NCI-H1048 (cell line): ENCODE measurements around the gene ATP2B3.

Source experiments
- DNase-seq: peaks from one replicate; lab custom pipeline; 2025; lab: John Stamatoyannopoulos, UW

Gene ATP2B3

DNA sequence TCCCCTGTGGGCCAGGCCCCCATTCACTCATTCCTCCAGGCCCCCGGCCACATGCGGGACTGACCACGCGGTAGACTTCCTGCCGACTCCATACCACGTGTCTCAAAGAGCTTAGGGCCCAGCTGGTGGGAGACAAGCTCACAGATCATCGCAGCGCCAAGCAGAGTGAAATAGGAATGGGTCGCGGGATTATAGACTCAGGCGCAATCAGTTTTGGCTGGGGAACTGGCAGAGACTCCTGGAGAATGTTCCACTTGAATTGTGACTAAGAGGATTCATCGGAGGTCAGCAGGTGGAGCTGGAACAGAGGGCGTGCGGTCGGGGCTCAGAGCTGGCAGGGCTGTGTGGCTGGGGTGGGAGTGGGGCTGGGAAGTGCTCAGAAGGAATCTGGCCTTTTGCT, 15.6 kb downstream of the ATP2B3 start:
- DNase-seq, result no peak

DNA sequence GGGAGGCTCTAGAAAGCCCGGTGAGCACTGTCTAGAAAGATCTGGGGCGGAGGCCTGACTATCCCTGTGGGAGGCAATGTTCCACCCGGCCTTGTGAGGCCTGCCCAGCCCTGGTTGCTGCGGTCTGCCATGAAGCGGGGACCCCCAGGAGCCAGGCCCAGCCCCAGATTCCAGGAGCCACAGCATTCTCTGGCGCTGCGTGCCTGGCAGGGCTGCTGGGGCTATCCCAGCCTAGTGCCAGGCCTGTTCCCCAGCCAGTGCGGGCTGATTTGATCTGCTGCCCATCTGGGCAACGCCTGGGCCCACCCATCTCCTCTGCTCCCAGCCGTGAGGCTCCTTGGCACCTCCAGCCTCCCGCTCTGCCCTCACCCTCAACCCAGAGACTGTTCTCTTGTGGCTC, 19.6 kb downstream of the ATP2B3 start:
- DNase-seq, result no peak

DNA sequence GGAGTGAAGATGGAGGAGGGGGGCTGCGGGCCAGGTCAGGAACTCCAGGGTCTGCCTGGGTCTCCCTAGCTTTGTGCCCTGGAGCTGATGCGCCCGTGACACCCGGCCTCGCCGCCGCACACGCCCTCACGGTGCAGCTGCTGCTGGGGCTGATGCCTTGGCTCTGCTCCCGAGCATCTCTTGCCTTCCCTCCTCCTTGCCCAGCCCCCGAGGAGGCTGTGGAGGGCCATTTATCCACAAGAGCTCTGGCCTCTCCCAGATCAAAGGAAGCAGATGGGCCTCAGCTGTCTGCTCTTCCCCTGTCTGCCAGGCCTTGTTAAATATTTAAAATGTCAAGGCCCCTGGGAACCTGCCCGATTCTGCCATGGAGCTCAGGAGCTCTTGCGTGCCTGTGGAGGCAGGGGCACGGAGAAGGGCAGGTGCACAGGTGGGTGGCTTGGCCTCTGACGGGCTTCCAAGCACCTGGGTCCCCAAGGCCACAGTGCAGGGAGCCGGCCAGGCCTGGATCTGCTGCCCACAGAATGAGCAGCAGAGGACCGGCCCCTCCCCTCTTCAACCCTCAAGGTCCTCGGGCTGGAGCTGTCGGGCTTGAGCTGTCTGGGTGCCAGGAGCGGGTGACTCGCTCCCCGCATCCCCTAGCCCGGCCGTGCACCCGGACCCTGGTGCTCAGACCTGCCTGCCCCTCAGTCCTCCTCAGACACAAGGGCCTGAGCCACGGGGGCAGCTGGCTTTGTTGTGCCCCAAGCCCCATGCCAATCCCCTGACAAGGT, 20.3 kb downstream of the ATP2B3 start:
- no peak for DNase-seq

DNA sequence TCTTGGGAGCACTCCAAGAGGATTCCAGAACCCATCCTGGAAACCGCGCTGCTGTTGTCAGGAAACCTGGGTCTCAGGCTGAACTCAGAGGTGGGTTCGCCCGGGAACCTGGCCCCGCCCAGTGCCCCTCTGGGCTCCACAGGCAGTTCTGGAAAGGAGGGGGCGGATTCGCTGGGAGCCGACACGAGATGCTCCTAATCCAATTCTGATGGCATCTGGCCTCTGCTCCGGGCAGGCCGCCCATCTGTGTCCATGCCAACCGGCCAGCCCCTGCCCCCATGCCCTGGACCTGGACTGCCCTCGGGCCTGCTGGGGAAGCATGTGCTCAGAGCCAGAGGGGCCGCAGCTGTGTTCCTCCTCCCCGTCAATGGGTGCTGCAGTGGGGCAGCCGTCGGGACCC, 21.0 kb downstream of the ATP2B3 start:
- DNase-seq, result no peak

GRCh38 chrX:153539171-153539978, 21.9 kb downstream of the ATP2B3 start:
- no peak for DNase-seq

DNA sequence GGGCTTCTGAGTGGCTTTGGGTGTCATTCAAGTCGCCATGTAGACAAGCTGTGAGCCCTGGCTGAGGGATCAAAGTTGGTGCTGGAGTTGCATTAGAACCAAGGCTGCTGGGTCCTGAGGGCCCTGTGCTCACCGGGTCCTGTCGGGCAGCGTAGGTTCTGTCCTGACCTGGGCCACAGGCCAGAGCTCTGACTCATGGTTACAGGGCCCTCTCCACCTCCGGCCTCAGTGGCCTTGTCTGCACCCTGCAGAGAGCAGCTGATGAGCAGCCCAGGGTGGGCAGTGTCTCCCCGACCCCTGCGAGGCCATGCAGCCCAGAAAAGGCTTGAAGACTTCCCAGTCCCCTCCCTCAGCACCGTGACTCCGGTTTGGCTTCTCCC, 22.5 kb downstream of the ATP2B3 start:
- DNase-seq, result no peak

DNA sequence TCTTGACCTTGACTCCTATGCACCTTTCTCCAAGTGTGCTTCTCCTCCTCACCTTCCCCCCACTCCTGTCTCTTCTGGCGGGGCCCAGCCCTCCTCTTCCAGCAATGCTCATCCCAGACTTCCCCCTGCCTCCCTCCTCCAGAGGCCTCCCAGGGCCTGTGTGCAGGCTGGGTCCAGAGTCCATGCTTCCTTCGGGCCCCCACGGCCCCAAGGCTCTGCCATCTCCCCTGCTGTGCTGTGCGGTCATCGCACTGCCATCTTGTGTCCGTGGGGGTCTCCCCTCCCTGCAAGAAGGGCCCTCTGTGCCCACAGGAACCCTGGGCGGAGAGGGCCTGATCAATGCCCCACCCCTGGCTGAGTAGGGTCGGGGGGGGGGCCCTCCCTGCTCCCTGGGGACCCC, 27.3 kb downstream of the ATP2B3 start:
- DNase-seq, result no peak

DNA sequence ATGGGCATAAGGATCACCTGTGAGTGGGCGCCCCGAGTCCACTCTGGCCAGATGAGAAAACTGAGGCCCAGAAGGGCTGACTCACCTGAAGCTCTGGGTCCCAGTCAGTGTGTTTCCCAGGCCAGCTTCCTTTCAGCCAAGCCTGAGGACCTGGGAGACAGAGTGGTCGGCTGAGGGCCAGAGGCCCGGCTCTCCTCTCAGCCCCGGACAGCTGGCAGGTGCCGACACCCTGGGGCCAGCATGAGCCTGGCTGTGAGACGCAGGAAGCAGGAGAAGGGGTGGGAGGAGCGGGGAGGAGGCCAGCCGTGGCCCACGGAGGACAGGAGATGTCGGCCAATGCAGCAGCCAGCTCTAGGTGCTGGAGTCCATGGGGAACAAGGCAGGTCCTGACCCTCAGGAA, 28.9 kb downstream of the ATP2B3 start:
- no peak for DNase-seq

DNA sequence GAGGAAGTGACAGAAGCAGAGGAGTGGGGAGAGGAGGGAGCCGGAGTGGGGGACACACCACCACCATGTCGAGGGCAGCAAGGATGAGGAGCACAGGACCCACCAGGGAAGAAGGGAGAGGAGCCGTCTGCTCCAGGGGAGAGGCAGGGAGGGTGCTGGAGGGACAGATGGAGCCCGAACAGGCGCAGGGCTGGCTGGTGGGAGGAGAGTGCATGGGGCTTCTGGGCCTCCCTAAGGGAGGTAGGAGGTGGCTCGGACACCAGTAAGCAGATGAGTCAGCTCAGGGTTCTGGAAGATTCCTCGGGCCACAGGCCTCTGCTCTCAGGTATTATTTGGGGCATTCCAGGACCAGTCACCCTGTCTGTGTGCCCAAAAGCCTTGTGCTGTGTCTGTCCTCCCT, 29.8 kb downstream of the ATP2B3 start:
- DNase-seq, result no peak

- DNase-seq, result no peak
These were observed 31.8 kb downstream of the ATP2B3 start for GRCh38 chrX:153549231-153549630.

GRCh38 chrX:153549807-153550206, 32.4 kb downstream of the ATP2B3 start:
- DNase-seq, result no peak

DNA sequence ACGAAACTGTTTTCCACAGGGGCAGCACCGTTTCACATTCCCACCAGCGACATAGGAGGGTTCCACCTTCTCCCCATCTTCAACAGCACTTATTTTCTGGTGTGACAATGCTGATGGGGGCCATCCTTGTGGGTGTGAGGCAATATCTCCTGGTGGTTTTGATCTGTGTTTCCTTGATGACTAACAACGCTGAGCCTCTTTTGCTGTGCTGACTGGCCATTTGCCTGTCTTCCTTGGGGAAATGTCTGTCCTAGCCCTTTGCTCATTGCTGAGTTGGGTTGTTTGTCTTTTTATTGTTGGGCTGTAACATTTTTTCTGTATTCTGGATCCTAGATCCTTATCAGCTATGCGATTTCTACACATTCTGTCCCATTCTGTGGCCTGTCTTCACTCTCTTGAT, 33.7 kb downstream of the ATP2B3 start:
- DNase-seq, result no peak

GRCh38 chrX:153554519-153555167, 37.2 kb downstream of the ATP2B3 start:
- DNase-seq, result no peak

GRCh38 chrX:153556767-153557166, 39.3 kb downstream of the ATP2B3 start:
- DNase-seq, result no peak

DNA sequence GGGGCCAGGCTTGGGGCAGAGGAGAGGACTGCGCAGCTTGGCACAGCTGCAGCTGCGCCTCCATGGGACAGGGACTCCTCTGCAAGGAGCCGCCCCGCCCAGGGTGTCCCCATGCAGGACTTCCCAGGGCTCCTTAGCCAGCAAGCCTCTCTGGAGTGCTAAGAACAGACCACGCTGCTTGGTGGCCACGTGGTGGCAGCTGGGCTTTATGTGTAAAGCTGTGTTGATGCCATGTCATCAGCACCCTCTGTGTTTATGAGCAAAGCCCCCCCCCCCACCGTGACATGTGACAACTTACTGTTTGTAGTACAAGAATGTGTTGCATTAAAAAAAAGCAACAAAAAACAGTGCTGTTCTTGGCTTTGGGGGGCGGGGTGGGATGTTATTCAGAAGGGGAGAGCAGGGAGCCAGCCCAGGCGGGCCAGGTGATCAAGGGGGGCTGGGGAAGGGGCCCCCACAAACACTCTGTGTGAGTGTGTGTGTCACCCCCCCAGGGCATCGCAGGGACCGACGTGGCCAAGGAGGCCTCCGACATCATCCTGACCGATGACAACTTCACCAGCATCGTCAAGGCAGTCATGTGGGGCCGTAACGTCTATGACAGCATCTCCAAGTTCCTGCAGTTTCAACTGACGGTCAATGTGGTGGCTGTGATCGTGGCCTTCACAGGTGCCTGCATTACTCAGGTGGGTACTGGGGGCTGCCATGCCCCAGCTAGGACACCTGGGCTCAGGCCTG, 40.3 kb downstream of the ATP2B3 start:
- no peak for DNase-seq

- DNase-seq, result no peak
These were observed 42.6 kb downstream of the ATP2B3 start for GRCh38 chrX:153560000-153560399.

GRCh38 chrX:153560466-153560865, 43.0 kb downstream of the ATP2B3 start:
- no peak for DNase-seq

- no peak for DNase-seq
These were observed 43.9 kb downstream of the ATP2B3 start for GRCh38 chrX:153561337-153561736.

GRCh38 chrX:153562546-153562945, 45.1 kb downstream of the ATP2B3 start:
- no peak for DNase-seq

DNA sequence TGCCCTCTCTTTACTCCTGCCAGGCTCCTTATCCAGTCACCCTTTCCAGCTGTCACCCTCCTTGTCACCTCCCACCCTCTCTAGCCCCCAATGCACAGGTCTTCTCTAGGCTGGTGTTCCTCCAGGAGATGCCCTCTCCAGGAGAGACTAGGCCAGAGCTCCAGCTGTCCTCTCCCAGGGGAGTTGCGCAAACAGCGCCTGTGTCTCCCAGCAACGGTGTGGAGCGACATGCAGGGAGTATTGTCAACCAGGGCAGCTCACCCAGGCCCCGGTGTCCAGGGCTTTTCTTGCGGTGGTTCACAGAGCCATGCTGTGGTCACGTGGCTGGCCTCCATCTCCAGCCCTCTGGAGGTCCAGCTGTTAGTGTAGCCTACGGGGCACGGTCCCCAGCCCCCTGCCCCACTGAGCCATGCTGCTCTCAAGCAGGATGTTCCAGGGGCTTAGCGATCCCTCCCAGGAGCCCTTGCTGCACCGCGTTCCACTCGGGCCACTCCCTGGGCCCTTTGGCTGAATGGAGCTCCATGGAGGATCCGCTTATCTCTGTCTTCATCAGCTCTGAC, 46.7 kb downstream of the ATP2B3 start:
- no peak for DNase-seq

- no peak for DNase-seq
These were observed 48.6 kb downstream of the ATP2B3 start for GRCh38 chrX:153565996-153566580.
